ENCODE results near the gene KANTR.

KANTR gene

GRCh38 chrX:53087388-53087831, 6.5 kb upstream of the KANTR start:
- no peak for DNase-seq (ENCODE audit: extremely low read depth, low read depth)
- no peak for TF ChIP-seq CTCF (IDR thresholded peaks at IDR 0.05; ENCODE audit: low read depth, low read length)

- peak; percentile 59 for DNase-seq (ENCODE audit: extremely low read depth, low read depth)
- no peak for TF ChIP-seq CTCF (IDR thresholded peaks at IDR 0.05; ENCODE audit: low read depth, low read length)
Observed at GRCh38 chrX:53088136-53088974, 5.6 kb upstream of the KANTR start.

DNA sequence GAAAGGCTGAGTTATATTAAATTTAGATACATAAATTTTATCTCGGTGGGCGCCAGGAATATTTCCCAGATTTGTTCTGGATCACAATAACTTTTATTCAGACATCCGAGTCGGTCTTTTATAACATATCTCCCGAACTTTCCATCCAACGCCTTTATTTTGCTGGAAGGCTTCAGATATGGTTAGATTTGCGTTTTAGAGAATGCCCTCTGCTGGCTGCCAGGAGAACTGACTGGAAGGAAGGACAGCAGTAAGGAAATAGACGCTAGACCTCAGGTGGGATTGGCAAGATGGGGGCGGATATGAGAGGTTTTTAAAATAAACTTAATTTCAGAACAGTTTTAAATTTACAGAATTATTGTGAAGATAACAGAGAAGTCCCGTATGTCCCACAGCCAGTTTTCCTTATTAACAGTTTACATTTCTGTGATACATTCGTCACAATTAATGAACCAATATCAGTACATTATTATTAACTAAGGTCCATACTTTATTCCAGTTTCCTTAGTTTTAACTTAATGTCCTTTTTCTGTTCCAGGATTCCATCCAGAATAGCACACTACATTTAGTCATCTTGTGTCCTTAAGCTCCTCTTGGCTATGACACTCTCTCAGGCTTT, 4.6 kb upstream of the KANTR start:
- peak; percentile 93 for TF ChIP-seq CTCF (IDR thresholded peaks at IDR 0.05; ENCODE audit: low read depth, low read length)
- DNase-seq (ENCODE audit: extremely low read depth, low read depth) = no peak

DNA sequence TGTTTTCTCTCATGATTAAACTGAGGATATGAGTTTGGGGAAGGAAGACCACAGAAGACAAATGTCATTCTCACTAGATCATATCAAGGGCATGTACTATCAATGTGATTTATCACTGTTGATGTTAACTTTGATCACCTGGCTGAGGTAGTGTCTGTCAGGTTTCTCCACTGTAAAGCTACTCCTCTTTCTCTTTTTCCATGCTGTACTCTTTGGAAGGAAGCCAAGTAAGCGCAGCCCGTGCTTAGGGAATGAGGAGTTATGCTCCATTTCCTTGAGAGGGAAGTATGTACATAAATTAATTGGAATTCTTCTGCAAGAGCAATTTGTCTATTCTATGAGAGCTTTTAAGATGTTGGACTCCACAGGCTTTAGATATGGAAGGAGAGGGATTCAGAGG, 4.0 kb upstream of the KANTR start:
- TF ChIP-seq CTCF (IDR thresholded peaks at IDR 0.05; ENCODE audit: low read depth, low read length) = no peak
- no peak for DNase-seq (ENCODE audit: extremely low read depth, low read depth)

- no peak for TF ChIP-seq CTCF (IDR thresholded peaks at IDR 0.05; ENCODE audit: low read depth, low read length)
- no peak for DNase-seq (ENCODE audit: extremely low read depth, low read depth)
Observed at GRCh38 chrX:53091354-53091753, 2.6 kb upstream of the KANTR start.

GRCh38 chrX:53093177-53093655, 726 bp upstream of the KANTR start:
- peak; percentile 55 for TF ChIP-seq CTCF (IDR thresholded peaks at IDR 0.05; ENCODE audit: low read depth, low read length)
- peak; percentile 24 for DNase-seq (ENCODE audit: extremely low read depth, low read depth)

DNA sequence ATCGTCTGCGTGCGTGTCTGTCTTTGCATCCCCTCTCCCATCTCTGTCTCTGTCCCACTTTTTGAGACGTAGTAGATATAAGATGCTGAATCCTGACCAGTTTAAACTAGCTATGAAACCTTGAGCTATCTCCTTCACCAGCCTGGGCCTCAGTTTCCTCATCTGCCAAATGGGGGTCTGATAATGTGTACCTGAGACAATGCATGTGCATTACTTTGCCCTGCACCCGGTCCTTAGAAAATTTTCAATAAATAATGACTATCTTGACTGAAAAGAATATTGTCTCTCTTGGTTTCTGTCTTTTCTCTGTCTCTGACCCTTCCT, 602 bp downstream of the KANTR start:
- TF ChIP-seq CTCF (IDR thresholded peaks at IDR 0.05; ENCODE audit: low read depth, low read length) = no peak
- no peak for DNase-seq (ENCODE audit: extremely low read depth, low read depth)
